Heart left ventricle (tissue), 13 donors: ENCODE results near the gene GRM8.

Experiments
- POLR2A ChIP-seq, 2 donors: fragments of 450-650 bp; IDR thresholded peaks; one replicate each; pipeline ENCODE4 v1.6.1; 2017; ENCODE audit warnings: antibody characterized with exemption in 2 of 2, mild to moderate bottlenecking in 2 of 2, moderate library complexity in 2 of 2
- TF ChIP-seq, protein P1 (sequence below), 12 donors: fragments of 200-600 bp; sonication (generic) in 4 of 12; IDR thresholded peaks; one replicate each; pipeline versions ENCODE4 v1.5.0 to v1.8.0; 2018 to 2022; ENCODE audit warnings: antibody characterized with exemption in 12 of 12, mild to moderate bottlenecking in 5 of 12
- donor health status: ischemic (EF 13 %, LVEDD 7.1; RV severe dilation, severe dysfunction).
- donor health status: DM: no; HTN: yes; CAD: no.
- donor health status: DM: no; HTN: no; CAD: no.
- donor health status: ischemic (EF 25% LVEDD 6.9; RV normal size, moderate dysfunction).
- donor health status: ischemic (EF 25% LVEDD 5.7; RV mildly dilated, moderate dysfunction).
- donor health status: ischemic (EF 35%, LVEDD 5.7; RV mildly dilated, moderate dysfunction).
- donor health status: nonischemic (EF 11% LVEDD 7.7; RV severe dilation, severe dysfunction).
- donor health status: DM: yes; HTN: yes; CAD: no.
- donor health status: PGD.
- donor health status: ischemic (EF 29% LVEDD 5.4; RV normal size, mild dysfunction).
- donor health status: nonischemic (EF 23%, LVEDD 6.1; RV moderate dilation, normal function).

DNA sequence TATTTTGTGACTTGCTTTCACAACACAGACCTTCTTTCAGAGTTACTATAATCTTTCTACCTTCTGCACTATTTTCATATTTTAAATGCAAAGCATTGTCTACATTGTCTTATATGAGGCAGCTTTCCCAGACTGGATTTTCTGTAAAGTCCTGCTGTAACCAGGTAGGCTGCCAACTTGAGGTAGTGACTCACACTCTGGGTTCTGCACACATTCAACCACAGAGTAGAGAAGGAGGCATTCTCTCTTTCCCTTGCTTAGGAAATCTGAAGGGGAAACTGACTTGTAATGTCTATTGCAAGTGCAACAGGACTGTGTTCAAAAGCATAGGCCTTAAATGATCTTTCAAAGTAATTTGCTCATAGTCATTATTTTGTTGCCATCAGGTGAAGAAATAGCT is 461.4 kb downstream of the GRM8 start:
- TF ChIP-seq, protein P1, sequence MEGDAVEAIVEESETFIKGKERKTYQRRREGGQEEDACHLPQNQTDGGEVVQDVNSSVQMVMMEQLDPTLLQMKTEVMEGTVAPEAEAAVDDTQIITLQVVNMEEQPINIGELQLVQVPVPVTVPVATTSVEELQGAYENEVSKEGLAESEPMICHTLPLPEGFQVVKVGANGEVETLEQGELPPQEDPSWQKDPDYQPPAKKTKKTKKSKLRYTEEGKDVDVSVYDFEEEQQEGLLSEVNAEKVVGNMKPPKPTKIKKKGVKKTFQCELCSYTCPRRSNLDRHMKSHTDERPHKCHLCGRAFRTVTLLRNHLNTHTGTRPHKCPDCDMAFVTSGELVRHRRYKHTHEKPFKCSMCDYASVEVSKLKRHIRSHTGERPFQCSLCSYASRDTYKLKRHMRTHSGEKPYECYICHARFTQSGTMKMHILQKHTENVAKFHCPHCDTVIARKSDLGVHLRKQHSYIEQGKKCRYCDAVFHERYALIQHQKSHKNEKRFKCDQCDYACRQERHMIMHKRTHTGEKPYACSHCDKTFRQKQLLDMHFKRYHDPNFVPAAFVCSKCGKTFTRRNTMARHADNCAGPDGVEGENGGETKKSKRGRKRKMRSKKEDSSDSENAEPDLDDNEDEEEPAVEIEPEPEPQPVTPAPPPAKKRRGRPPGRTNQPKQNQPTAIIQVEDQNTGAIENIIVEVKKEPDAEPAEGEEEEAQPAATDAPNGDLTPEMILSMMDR (IDR thresholded peaks at IDR 0.05), result no peak
- no peak for TF ChIP-seq POLR2A (IDR thresholded peaks at IDR 0.05)
